Upper lobe of left lung (tissue), 6 donors: ENCODE data around the gene PDXP. TPM values are rescaled to one million over a fixed set of nuclear protein-coding genes. Genes with fewer than 3 reads are reported as not detected.
A peak's percentile ranks its signal among the peaks of the same experiment; 100 is the strongest.
"Not testable (repeated sequence)": the region's sequence is repeated elsewhere in the genome, so short reads cannot be mapped to it uniquely, and the experiment has no call there.

Experiments used
- ATAC-seq, 2 donors: fragments of 200-7000 bp; cut with Tn5 transposase; one replicate each; pipeline ENCODE4 v1.9.1; 2022; ENCODE audit warnings: mild to moderate bottlenecking in 2 of 2, moderate library complexity in 2 of 2; ENCODE audit not compliant: low FRiP score in 2 of 2
- DNase-seq, 2 donors: peaks; one replicate each; pipeline ENCODE4 v3.0.0-alpha.2; 2019 to 2020
- H3K27ac ChIP-seq, 4 donors: fragments of 200-600 bp; sonication (generic); one replicate each; pipeline ENCODE4 v1.5.1; 2016 to 2019
- H3K27me3 ChIP-seq, 4 donors: fragments of 200-600 bp; sonication (generic); one replicate each; pipeline ENCODE4 v1.5.1; 2017 to 2019
- H3K36me3 ChIP-seq, 4 donors: fragments of 200-600 bp; sonication (generic); one replicate each; pipeline ENCODE4 v1.5.1; 2016 to 2019
- H3K4me1 ChIP-seq, 4 donors: fragments of 200-600 bp; sonication (generic); one replicate each; pipeline ENCODE4 v1.5.1; 2018 to 2019
- H3K4me3 ChIP-seq, 4 donors: fragments of 200-600 bp; sonication (generic); one replicate each; pipeline ENCODE4 v1.5.1; 2017 to 2019; ENCODE audit warnings: mild to moderate bottlenecking in 2 of 4, moderate library complexity in 1 of 4
- H3K9me3 ChIP-seq, 4 donors: fragments of 200-600 bp; sonication (generic); one replicate each; pipeline ENCODE4 v1.5.1; 2018 to 2019
- EP300 ChIP-seq, 4 donors: sonication (generic); formaldehyde crosslinking; IDR thresholded peaks; one replicate each; pipeline ENCODE4 v1.5.1; 2017; ENCODE audit warnings: antibody characterized with exemption in 4 of 4, control low read depth in 2 of 4
- POLR2A ChIP-seq, 4 donors: fragments of 450-650 bp; IDR thresholded peaks; one replicate each; pipeline ENCODE4 v1.5.1; 2016 to 2017; ENCODE audit warnings: antibody characterized with exemption in 4 of 4, mild to moderate bottlenecking in 2 of 4
- POLR2AphosphoS5 ChIP-seq, 2 donors: sonication (generic); formaldehyde crosslinking; IDR thresholded peaks; one replicate each; pipeline ENCODE4 v1.5.1; 2017; ENCODE audit warnings: antibody characterized with exemption in 2 of 2
- WGBS, 2 donors: methylation state at CpG; one replicate each; pipeline ENCODE4 v1.1.5; 2017 to 2018; 5-methylcytosine and 5-hydroxymethylcytosine counted together
- total RNA-seq, 6 donors: library from RNA; depleted of rRNA in 4 of 6; stranded (reverse); fragments of >200 nt in 4 of 6; gene quantifications; one replicate each; pipeline versions ENCODE4 v1.1.0 to v1.2.1, GENCODE V29; 2016 to 2021
- TF ChIP-seq, protein P1 (sequence below), 6 experiments: fragments of 450-650 bp in 4 of 6; fragments of 200-600 bp in 2 of 6; sonication (generic) in 2 of 6; IDR thresholded peaks; one replicate each; pipeline ENCODE4 v1.5.1; 2016 to 2019; ENCODE audit warnings: antibody characterized with exemption in 6 of 6
- donor health status: DM: no; HTN: no; CAD: no; lungs with moderate emphysema.
- donor health status: DM: no; HTN: yes; CAD: no; lungs with severe emphysema.

PDXP gene, protein sequence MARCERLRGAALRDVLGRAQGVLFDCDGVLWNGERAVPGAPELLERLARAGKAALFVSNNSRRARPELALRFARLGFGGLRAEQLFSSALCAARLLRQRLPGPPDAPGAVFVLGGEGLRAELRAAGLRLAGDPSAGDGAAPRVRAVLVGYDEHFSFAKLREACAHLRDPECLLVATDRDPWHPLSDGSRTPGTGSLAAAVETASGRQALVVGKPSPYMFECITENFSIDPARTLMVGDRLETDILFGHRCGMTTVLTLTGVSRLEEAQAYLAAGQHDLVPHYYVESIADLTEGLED
- total RNA-seq, result 10 to 100 TPM in 1 of 6 donors, 1 to 10 TPM in 5; 2.1 to 11.1 (median 8.7) TPM

- peak in 3 of 4 donors; percentile 41 to 81 (median 51) for TF ChIP-seq POLR2A (IDR thresholded peaks at IDR 0.05)
- TF ChIP-seq EP300 (IDR thresholded peaks at IDR 0.05), result no peak
- TF ChIP-seq, protein P1, sequence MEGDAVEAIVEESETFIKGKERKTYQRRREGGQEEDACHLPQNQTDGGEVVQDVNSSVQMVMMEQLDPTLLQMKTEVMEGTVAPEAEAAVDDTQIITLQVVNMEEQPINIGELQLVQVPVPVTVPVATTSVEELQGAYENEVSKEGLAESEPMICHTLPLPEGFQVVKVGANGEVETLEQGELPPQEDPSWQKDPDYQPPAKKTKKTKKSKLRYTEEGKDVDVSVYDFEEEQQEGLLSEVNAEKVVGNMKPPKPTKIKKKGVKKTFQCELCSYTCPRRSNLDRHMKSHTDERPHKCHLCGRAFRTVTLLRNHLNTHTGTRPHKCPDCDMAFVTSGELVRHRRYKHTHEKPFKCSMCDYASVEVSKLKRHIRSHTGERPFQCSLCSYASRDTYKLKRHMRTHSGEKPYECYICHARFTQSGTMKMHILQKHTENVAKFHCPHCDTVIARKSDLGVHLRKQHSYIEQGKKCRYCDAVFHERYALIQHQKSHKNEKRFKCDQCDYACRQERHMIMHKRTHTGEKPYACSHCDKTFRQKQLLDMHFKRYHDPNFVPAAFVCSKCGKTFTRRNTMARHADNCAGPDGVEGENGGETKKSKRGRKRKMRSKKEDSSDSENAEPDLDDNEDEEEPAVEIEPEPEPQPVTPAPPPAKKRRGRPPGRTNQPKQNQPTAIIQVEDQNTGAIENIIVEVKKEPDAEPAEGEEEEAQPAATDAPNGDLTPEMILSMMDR (IDR thresholded peaks at IDR 0.05), result peak in 1 of 6 experiments; percentile 21
- TF ChIP-seq POLR2AphosphoS5 (IDR thresholded peaks at IDR 0.05), result peak; percentile 47 to 55
- peaks cover 30 to 44% (median 33%) of the 10 kb centered on the region in 4 donors for H3K4me1 ChIP-seq
- H3K36me3 ChIP-seq, result peaks cover 0 to 8% (median 5%) of the 10 kb centered on the region in 4 donors
- peak within 1 kb of the TSS; percentile 41 to 93 (median 78) for H3K4me3 ChIP-seq
- peak; percentile 99 to 100 for DNase-seq
- ATAC-seq, result peak; percentile 98 to 99
- H3K27me3 ChIP-seq, result no peaks in the 10 kb centered on the region
- WGBS, 2 donors, result 0 to 1% methylated on average over 20 to 57 of the region's 101 CpGs
- H3K9me3 ChIP-seq, result no peaks in the 10 kb centered on the region
- peak within 1 kb of the TSS; percentile 55 to 79 (median 72) for H3K27ac ChIP-seq
Observed at GRCh38 chr22:37658133-37659065, at the start of gene PDXP. Gene PDXP, plus strand, starts transcription at chr22:37658723. Its CDS starts 60 bp downstream, at chr22:37658783.

GRCh38 chr22:37609240-37610152, 49.0 kb upstream of the PDXP start:
- peak overlapping the region; percentile 88 to 96 (median 93) for H3K27ac ChIP-seq
- ATAC-seq, result no peak
- no peak for DNase-seq
- peak overlapping the region; percentile 82 to 97 (median 90) for H3K4me3 ChIP-seq
- no peaks in the 10 kb centered on the region for H3K27me3 ChIP-seq
- TF ChIP-seq EP300 (IDR thresholded peaks at IDR 0.05) (no peak), POLR2AphosphoS5 (IDR thresholded peaks at IDR 0.05) (no peak), POLR2A (IDR thresholded peaks at IDR 0.05) (peak in 1 of 4 donors; percentile 37)
- TF ChIP-seq, protein P1 (IDR thresholded peaks at IDR 0.05), result no peak
- no peaks in the 10 kb centered on the region for H3K9me3 ChIP-seq
- 9 to 10% methylated on average over 20 to 21 of the region's 26 CpGs for WGBS, 2 donors
- H3K4me1 ChIP-seq, result peaks cover 29 to 62% (median 49%) of the 10 kb centered on the region in 4 donors
- H3K36me3 ChIP-seq, result peaks cover 2 to 7% (median 6%) of the 10 kb centered on the region in 4 donors

DNA sequence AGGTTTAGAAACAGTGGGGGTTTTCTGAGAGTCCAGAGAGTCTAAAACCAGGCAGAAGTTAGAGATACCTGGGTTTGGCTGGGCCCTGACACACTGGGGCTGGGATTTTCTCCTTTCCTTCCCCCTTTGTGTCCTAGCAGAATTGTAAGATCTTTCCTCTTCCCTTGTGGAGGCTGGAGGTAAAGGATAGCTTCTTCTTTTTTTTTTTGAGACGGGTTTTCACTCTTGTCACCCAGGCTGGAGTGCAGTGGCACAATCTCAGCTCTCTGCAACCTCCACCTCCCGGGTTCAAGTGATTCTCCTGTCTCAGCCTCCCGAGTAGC, 48.4 kb upstream of the PDXP start:
- H3K27me3 ChIP-seq, DNase-seq, ATAC-seq, H3K9me3 ChIP-seq: not testable (repeated sequence)
- peak overlapping the region in 3 of 4 donors; percentile 82 to 97 (median 92) for H3K4me3 ChIP-seq
- H3K36me3 ChIP-seq, result peaks cover 3 to 12% (median 8%) of the 10 kb centered on the region in 4 donors
- peaks cover 29 to 62% (median 48%) of the 10 kb centered on the region in 4 donors for H3K4me1 ChIP-seq
- H3K27ac ChIP-seq, result peak overlapping the region; percentile 88 to 96 (median 93)
- WGBS, 2 donors, result 62 to 63% methylated on average over 3 of the region's 3 CpGs

- peak in 1 of 2 donors; percentile 12 for TF ChIP-seq POLR2AphosphoS5 (IDR thresholded peaks at IDR 0.05)
- no peak for TF ChIP-seq EP300 (IDR thresholded peaks at IDR 0.05)
- TF ChIP-seq, protein P1 (IDR thresholded peaks at IDR 0.05), result no peak
- TF ChIP-seq POLR2A (IDR thresholded peaks at IDR 0.05), result peak in 1 of 4 donors; percentile 60
- H3K4me1 ChIP-seq, result peaks cover 29 to 62% (median 45%) of the 10 kb centered on the region in 4 donors
- H3K4me3 ChIP-seq, result peak overlapping the region in 1 of 4 donors; percentile 92
- H3K9me3 ChIP-seq, result no peaks in the 10 kb centered on the region
- H3K27me3 ChIP-seq, result no peaks in the 10 kb centered on the region
- WGBS, 2 donors, result 60 to 71% methylated on average over 15 of the region's 15 CpGs
- ATAC-seq, result no peak
- H3K36me3 ChIP-seq, result peaks cover 5 to 16% (median 8%) of the 10 kb centered on the region in 4 donors
- peak overlapping the region; percentile 88 to 96 (median 93) for H3K27ac ChIP-seq
- peak in 1 of 2 donors; percentile 68 for DNase-seq
Observed at GRCh38 chr22:37610480-37611129, 47.9 kb upstream of the PDXP start.
